Fibroblast of skin of right quadriceps (primary cell): ENCODE data around the gene LMF1.
"Not testable (repeated sequence)": the region's sequence is repeated elsewhere in the genome, so short reads cannot be mapped to it uniquely, and the experiment has no call there.

Experiments used
- DNase-seq: peaks from one replicate; pipeline ENCODE4 v3.0.0-alpha.2; 2013

Gene LMF1

DNA sequence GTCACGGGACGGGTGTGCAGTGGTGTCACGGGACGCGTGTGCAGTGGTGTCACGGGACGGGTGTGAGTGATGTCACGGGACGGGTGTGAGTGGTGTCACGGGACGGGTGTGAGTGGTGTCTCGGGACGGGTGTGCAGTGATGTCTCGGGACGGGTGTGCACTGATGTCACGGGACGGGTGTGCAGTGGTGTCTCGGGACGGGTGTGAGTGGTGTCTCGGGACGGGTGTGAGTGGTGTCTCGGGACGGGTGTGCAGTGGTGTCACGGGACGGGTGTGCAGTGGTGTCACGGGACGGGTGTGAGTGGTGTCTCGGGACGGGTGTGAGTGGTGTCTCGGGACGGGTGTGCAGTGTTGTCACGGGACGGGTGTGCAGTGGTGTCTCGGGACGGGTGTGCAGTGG, 111.8 kb downstream of the LMF1 start:
- DNase-seq = not testable (repeated sequence)

DNA sequence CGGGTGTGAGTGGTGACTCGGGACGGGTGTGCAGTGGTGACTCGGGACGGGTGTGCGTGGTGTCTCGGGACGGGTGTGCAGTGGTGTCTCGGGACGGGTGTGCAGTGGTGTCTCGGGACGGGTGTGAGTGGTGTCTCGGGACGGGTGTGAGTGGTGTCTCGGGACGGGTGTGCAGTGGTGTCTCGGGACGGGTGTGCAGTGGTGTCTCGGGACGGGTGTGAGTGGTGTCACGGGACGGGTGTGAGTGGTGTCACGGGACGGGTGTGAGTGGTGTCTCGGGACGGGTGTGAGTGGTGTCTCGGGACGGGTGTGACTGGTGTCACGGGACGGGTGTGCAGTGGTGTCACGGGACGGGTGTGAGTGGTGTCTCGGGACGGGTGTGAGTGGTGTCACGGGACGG, 112.3 kb downstream of the LMF1 start:
- not testable (repeated sequence) for DNase-seq

DNA sequence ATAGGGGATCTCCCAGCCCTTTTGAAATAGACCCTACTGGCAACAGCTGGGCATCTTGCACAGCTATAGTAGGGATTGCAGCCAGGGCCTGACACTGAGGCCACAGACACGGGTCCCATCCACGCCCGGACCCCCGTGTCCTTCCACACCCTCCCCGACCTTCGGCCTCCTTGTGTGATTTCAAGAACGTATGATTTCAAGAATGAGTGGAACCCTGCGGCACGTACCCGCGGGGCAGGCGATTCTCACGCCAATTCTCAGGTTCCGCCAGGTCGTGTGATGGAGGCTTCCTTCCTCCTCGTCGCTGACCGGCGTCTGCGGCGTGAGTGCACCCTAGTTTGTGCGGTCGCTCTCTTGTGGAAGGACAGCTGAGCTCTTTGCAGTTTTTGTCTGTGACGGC, 114.0 kb downstream of the LMF1 start:
- no peak for DNase-seq

DNA sequence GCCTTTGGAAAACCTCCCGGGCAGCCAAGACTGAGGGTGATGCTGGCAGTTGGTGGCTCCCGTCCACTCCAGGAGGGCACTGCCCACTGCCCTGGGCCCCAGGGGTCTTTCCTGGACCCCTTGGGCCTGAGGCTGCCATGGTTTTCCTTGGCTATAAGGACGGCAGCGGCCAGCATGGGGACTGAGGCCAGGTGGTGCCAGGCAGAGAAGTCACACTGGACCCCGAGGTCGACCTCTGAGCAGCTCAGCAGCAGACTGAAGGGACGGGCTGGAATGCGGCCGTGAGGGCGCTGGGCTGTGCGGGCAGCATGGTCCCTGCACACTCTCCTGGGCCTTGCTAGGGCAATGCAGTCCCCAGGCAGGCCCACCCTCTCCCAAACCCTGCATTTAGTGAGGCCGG, 114.7 kb downstream of the LMF1 start:
- no peak for DNase-seq

DNA sequence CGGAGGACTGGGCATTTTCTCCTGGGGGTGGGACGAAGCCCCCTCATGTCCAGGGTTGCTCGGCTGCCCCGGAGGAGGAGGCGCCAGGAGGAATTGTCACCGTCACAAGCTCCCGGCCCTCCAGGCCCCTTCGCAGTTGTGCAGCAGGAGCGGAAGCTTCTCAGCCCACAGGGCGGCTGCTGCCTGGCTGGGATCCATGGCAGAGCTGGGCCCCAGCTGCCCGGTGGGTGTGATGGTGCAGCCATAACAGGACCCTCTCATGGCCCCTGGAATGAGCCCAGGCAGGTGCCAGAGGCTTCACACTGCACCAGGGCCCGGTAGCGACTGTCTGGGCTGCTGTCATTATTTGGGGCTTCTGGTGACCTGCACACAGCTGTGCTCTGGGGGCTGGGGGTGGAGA, 115.3 kb downstream of the LMF1 start:
- no peak for DNase-seq

DNA sequence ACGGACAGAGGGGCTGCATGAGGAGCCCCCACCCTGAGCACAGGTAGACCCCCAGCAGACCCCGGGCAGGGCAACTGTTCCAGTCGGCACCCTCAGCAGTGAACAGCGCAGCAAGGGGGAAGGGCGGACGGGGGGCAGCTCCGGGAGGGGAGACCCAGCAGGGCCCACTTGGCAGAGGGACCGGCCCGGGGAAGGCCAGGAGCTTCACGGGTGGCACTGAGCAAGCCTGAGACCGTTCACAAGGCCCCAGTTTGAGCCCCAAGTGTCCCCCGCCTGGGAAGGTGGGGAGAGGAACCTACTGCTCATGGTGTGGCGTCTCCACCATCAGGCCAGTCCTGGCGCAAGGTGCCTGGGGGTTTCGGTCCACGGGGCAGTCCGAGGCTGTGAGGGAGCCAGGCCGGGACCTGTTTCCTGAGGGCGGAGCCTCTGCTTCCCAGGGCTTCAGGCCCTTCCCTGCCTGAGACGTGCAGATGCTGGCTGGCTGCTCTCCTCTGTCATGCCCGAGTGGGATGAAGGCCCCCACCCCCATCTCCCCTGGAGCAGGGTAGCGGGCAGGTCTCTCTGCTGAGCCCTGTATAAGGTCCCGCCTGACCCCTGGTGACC, 115.9 kb downstream of the LMF1 start:
- DNase-seq = no peak

DNA sequence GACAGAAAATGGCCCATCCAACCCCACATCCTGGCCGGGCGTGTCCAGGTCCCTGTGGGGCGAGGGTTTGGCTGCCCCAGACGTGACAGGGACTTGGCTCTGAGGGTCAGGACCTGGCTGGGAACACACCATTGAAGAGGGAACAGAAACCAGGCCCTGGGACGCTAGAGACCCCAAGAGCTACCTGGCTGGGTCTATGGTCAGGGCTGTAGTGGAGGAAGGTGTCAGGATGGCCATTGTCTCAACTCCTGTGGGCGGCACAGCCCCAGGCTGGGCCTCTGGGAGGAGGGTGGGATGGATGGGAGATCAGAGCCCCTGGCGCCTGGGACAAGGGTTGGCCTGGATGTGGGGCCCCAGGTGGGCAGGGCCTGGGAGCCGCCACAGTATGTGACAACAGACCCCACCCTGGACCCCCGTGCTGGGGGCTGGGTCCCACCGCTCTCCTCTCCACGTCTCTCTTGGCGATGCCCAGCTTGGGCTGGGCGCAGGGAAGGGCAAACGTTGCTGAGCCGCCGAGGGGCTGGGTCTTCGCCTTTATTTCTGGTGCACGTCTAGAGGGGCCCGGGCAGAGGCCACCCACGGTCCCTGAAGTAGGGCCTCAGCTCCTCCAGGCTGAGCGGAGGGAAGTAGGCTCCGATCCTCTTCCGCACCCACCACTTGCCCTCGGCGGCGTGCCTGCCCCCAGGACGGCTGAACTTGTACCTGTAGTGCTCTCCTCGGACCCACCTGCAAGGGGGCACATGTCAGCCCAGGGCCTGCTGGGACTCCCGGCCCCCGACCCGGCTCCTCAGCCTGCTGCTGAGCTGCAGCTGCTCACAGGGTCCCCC, 116.6 kb downstream of the LMF1 start:
- DNase-seq = no peak

DNA sequence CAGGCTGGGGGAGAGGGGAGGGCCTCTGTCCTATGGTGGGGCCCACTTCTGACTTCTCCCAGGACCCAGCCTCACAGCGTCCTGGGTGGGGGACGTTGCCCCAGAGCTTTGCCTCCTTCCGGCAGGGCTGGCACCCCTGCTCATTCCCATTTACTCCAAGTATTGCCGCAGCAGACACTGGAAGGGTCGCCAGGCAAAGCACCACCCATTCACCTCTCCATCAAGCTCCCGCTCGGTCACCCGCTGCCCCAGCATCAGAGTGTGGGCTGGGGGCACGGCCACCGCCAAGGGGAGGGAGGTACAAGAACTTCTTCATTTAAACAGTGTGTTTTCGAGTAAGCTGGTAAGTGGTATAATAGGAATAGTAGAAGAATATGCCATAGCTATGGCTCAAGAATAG, 117.5 kb downstream of the LMF1 start:
- no peak for DNase-seq

DNA sequence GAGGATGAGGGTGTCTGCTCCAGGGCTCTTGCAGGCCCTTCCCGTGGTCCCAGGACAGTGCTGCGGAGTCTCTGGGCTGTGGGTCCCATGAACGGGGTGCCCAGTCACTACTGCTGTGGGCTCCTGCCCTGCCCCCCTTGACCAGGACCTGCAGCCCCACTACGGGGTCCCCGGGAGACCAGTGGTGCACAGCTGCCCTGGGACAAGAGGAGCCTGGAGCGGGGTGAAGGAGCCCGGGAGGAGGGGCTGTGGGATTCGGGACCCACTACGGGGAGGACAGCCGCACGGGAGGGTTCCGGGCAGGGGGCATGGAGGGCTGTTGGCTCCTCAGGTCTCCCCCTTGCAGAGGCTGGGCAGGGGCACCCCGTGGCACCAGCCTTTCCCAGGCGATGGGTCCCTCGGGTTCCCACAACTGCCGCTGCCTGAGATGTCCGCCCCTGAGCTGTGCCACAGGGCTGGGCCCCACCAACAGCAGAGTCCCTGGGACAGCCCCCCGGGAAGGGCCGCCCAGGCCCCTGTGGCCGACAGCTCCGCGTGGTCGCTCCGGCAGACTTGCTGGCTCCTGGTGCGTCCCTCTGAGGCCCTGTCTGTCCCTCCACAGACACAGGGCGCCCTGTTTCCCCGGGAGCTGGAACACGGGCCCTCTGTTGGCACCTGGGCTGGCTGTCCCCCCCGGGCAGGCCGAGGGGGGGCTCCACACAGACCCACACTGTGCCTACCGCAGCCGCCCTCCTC, 118.2 kb downstream of the LMF1 start:
- no peak for DNase-seq

DNA sequence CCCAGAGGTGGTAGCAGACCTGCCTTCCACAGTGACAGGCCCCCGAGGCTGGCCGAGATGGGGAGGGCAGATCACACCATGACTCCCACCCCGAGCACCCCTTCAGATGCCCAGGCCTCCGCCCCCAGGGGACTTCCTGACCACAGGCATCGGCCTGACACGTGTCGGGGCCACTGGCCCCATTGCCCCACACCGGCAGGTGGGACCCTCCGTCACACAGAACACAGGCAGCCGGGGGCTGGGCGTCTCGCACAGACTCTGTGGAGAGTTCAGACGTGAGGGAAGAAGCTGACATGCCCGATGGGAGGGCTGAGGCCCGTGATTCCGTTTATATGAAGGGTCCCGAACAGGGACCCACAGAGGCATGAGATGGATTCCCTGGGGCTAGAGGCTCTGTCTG, 118.9 kb downstream of the LMF1 start:
- no peak for DNase-seq

DNA sequence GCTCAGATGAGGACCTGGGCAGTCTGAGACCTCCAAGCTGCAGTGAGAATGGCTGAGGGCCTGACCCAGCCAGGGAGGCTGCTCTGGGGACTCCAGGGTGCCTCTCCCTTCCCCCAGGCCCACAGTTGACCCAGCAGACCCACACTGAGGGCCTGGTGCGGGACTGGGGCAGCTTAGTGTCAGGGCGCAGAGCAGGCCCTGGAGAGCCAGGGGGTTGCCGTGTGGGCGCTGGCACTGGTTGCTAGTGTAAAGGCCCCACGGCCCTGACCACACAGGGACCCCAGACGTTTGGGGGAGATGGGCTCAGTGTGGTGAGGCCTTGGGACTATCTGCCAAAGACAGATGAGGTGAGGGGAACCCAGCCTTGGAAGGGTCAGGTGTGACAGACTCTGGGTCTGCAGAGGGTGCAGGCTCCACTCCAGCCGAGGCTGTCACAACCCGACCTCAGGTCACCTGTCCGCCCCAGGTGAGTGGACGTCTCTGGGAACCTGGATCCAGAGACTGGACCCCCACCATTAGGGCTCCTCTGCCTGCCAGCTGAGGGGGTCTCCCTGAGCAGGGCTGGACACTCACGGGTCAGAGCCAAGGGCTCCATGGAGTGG, 119.5 kb downstream of the LMF1 start:
- DNase-seq = no peak

DNA sequence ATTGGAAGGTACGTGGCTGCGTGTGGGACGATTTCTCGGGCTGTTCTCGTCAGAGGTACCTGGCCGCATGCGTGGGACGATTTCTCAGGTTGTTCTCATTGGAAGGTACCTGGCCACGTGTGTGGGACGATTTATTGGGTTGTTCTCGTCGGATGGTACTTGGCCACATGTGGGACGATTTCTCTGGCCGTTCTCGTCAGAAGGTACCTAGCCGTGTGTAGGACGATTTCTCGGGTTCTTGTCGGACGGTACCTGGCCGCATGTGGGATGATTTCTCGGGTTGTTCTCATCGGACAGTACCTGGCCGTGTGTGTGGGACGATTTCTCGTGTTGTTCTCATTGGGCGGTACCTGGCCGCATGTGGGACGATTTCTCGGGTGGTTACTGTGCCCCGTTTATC, 120.1 kb downstream of the LMF1 start:
- no peak for DNase-seq

DNA sequence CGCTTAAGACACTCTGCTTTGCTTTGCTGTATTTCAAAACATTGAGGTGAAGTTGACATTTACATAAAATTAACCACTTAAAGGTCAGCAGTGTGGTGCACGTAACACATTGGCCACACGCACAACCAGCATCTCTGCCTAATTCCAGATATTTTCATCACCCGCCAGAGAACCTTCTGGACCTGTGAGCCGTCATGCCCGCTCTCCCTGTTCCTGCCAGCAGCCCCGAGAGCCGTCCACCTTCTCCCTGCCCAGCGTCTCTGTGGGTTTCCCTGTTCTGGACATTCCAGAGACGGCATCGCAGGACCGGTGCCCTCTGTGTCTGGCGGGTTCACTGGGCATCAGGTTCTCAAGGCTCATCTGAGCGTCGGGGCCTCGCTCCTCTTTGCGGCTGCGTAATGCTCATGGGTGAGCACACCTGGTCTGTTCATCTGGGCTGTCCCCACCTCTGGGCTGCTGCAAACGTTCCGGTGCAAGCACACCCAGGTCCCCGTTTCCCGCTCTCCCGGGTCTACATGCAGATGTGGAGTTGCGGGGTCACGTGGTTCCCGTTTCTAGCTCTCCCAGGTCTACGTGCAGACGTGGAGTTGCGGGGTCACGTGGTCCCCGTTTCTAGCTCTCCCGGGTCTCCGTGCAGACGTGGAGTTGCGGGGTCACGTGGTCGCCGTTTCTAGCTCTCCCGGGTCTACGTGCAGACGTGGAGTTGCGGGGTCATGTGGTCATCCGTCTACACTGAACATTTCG, 122.1 kb downstream of the LMF1 start:
- no peak for DNase-seq

DNA sequence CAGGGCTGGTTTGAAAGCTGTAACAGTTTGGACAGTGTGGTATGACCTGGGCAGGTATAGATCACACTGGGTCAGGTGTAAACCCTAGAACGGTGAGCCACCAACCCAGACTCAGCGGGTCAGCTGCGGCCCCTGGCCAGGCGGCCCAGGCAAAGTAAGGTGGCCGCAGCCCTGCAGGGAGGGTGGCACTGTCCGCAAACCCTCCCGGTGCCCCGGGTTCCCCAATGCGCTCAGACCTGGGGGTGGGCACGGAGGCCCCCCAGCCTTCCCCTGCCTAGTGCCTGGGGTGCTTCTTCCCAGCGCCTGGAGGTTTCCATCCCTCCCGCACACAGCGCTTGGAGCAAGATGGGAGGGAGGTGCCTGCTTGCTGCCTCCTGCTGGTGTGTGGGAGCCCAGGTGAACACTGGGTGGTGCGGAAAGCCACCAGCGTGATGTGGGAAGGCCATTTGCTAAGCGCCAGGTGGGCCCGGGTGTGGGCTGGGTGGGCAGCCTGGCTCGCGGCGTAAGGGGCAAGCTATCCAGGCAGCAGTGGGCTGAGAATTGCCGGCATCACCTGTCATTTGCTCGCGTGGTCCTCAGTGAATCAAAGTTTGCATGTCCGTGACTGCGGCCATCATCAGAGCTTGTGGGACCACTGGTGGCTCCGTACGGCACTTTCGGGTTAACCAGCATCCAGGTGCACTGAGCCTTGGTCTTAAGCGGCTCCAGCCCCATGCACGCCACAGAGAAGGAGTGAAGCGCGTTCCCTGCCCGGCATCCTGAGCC, 122.9 kb downstream of the LMF1 start:
- no peak for DNase-seq

DNA sequence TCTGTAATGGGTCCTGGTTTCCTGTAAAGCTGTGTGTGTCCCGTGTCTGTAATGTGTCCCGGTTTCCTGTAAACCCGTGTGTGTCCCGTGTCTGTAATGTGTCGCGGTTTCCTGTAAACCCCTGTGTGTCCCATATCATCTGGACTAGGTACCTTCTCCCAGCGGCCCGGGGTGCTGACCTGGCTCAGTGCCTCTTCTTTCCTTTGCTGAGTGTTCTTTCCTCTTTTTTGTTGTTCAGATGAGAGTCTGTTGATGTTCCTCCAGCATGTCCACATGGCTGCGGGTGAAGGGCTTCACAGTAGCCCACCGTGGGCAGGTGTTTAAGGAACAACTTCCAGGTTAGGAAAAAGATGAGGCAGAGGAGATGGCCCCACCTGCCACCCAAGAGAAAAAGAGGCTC, 123.6 kb downstream of the LMF1 start:
- no peak for DNase-seq

DNA sequence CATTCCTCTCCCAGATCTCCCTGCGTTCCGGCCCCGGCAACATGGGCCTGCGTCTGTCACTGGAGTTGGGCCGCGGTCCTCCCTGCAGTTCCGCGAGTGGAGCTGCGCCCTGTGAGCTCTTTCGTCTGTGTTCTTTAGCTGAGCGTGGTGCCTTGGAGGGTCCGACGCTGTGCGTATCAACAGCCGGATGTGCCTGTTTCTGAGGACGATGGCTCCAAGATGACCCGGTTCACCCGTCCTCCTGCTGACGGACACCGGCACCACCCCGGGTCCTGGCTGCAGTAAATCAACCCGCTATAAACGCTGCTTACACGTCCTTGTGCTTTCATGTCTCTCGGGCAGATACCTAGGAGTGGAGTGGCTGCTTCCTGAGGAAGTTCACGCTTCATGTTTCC, 125.4 kb downstream of the LMF1 start:
- no peak for DNase-seq

DNA sequence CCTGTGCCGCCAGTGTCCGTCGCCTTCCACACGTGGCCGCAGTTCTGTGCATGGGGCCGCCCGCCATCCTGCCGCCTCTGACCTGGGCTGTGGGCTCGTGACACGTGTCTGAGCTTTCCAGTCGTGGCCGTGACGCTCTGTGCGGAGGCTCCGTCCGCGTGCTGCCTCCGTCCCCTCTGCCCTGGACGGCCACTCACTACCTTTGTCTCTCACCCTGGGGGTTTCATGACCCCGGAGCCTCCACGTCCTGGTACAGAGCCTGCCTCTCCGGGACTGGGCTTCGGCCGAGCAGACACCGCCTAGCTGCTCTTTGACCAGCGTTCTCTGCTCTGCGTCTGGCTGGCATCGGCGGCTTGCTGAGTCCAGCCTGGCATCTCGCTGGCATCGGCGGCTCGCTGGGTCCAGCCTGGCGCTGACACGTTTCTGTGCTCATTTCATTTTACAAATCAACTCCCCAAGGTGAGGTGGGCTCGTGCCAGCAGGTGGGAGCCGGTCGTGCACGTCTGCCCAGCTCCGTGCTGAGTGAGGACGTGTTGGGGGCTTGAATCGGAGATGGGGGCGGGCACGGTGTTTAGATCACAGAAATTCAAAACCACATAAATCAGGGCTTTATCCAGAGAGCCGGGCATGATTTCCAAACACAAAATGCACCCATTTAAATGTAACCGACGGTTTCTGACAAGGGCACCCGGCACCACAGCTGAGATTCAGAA, 126.0 kb downstream of the LMF1 start:
- no peak for DNase-seq

DNA sequence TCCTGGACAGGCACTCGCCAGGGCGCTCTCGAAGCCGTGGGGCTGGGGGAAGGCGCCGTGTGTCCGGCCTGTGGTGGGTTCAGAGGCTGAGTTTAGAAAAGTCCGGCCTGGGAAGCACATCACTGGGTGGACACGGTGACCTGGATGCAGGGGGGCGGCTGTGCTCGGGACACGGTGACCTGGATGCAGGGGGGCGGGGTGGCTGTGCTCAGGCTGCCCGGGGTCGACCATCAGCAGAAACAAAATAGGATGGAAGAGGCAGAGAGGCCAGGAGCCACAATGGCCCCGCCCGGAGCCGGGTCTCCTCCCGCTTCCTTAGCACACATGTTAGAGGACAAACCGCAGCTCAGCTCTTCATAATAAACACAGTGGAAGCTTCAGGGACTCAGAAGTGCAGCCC, 127.0 kb downstream of the LMF1 start:
- no peak for DNase-seq

DNA sequence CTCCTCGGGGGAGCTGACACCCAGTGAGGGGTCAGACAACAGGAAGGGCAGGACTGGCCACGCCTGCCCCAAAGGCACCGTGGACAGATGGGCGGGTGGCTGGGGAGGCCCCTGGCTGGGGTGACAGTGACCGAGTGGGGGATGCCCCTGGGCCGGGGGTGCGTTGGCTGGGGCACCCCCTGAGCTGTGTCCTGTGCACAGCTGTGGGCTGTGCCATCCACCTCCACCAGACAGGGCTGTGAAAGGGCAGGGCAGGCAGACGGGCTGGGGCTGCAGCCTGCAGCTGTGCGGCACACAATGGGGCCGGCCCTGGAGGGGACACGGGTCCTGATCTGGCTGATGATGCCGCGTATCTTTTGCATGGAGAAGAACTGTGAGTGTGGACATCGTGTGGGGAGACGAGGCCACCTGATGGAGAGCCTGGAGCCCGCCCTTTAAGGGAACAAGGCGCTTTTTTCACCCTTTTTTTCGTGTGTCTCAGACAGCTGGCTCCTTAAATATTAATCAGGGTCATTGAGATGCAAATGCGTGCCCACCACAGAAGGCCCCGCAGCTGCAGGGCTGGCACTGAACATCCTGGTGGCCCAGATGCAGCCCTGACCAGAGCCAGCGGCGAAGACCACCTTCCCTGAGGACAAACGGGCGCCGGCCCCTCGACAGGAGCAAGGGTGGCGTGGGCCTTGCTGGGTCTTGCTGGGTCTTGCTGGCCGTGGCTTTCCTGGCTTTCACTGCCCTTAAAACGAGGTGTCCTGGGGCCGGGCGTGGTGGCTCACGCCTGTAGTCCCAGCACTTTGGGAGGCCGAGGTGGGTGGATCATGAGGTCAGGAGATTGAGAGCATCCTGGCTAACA, 127.8 kb downstream of the LMF1 start:
- DNase-seq = no peak

DNA sequence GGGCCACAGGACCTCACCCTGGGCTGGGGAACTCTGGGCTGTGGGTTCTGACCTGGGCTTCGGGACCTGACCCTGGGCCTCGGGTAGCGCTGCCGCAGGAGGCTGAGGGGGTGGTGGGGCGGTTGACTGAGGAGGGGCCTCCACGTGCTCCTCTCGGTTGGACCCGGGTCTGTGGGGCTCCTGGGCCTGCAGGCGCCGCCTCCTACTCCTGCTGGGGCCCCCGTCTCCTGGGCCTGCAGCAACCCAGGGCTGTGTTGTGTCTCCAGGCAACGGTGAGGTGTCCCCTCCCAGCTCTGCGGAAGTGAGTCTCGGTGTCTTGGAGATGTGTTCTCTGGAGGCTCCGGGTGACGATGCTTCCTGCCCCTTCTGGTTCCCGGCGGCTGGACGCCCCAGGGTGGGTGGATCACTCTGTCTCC, 128.7 kb downstream of the LMF1 start:
- no peak for DNase-seq
